ENCODE data around the gene DGKG.

DGKG gene

GRCh38 chr3:186178412-186178811, 183.6 kb downstream of the DGKG start:
- DNase-seq = no peak

GRCh38 chr3:186176373-186176990, 185.6 kb downstream of the DGKG start:
- DNase-seq = no peak

- DNase-seq = no peak
Measured at GRCh38 chr3:186173224-186173815, 188.7 kb downstream of the DGKG start.

GRCh38 chr3:186172353-186172752, 189.7 kb downstream of the DGKG start:
- DNase-seq = no peak

- DNase-seq = no peak
Measured at GRCh38 chr3:186171521-186171920, 190.5 kb downstream of the DGKG start.

- no peak for DNase-seq
Measured at GRCh38 chr3:186170516-186170915, 191.5 kb downstream of the DGKG start.

- DNase-seq = no peak
Measured at GRCh38 chr3:186169379-186169778, 192.7 kb downstream of the DGKG start.

- no peak for DNase-seq
Measured at GRCh38 chr3:186168976-186169375, 193.1 kb downstream of the DGKG start.

- no peak for DNase-seq
Measured at GRCh38 chr3:186167646-186168395, 194.2 kb downstream of the DGKG start.

- peak in 1 of 56 donors; percentile 2 for DNase-seq
Measured at GRCh38 chr3:186166491-186167288, 195.3 kb downstream of the DGKG start.

GRCh38 chr3:186166036-186166435, 196.0 kb downstream of the DGKG start:
- DNase-seq = no peak

- no peak for DNase-seq
Measured at GRCh38 chr3:186165331-186165730, 196.7 kb downstream of the DGKG start.

GRCh38 chr3:186164696-186165095, 197.3 kb downstream of the DGKG start:
- DNase-seq = no peak

- DNase-seq = peak in 1 of 56 donors; percentile 37
Measured at GRCh38 chr3:186162221-186162620, 199.8 kb downstream of the DGKG start.

GRCh38 chr3:186160691-186161243, 201.3 kb downstream of the DGKG start:
- no peak for DNase-seq

- no peak for DNase-seq
Measured at GRCh38 chr3:186154641-186155040, 207.4 kb downstream of the DGKG start.

GRCh38 chr3:186152889-186153292, 209.1 kb downstream of the DGKG start:
- DNase-seq = no peak

GRCh38 chr3:186152361-186152798, 209.7 kb downstream of the DGKG start:
- DNase-seq = peak in 1 of 56 donors; percentile 7

GRCh38 chr3:186151077-186151971, 210.7 kb downstream of the DGKG start:
- no peak for DNase-seq
